ENCODE measurements around the gene GPC6.

GRCh38 chr13:94224670-94225069, 998.1 kb downstream of the GPC6 start:
- TF ChIP-seq EZH2 (IDR thresholded peaks at IDR 0.05; ENCODE audit: insufficient read depth, poor library complexity, severe bottlenecking) (no peak), EZH2phosphoT487 (IDR thresholded peaks at IDR 0.05; ENCODE audit: insufficient read depth, low read depth) (no peak)

All from GM23248 (cell line).